H1 (cell line): Measurements from ENCODE around the gene EFEMP1. TPM values are rescaled to one million over a fixed set of nuclear protein-coding genes. Genes with fewer than 3 reads are reported as not detected.

Experiments used
- CTCF ChIA-PET: fragments of 300-600 bp; sonication (Branson Sonifier 250); formaldehyde crosslinking; loops from one replicate; lab custom pipeline; 2021; ENCODE audit not compliant: partially characterized antibody; lab: Charles Lee
- POLR2A ChIA-PET: fragments of 300-600 bp; sonication (Branson Sonifier 250); formaldehyde crosslinking; loops from one replicate; lab custom pipeline; 2021; ENCODE audit warnings: inconsistent platforms; ENCODE audit not compliant: partially characterized antibody; lab: Charles Lee
- DNase-seq, 2 experiments: peaks; one replicate each; pipeline versions ENCODE4 v3.0.0 to v3.0.0-alpha.2; 2010 to 2022; ENCODE audit warnings: low spot score in 2 of 2, low read depth in 1 of 2, mixed read lengths in 1 of 2
- FAIRE-seq: peaks from 2 replicates; lab custom pipeline; 2011; peaks lifted over from hg19 to GRCh38; lab: Jason Lieb, UNC
- H2AFZ ChIP-seq: 2 replicates; pipeline ENCODE4 v1.8.1; 2012; ENCODE audit warnings: low read length, inconsistent platforms
- H2AK5ac ChIP-seq: 2 replicates; pipeline ENCODE4 v1.6.1; 2013; ENCODE audit warnings: low read depth, low read length
- H2BK120ac ChIP-seq: replicated peaks from 2 replicates; pipeline ENCODE3; 2013; ENCODE audit warnings: low read depth, low read length, inconsistent platforms
- H2BK12ac ChIP-seq: 2 replicates; pipeline ENCODE4 v1.6.1; 2013; ENCODE audit warnings: low read depth, low read length
- H2BK15ac ChIP-seq: 2 replicates; pipeline ENCODE4 v1.6.1; 2013; ENCODE audit warnings: low read length
- H2BK20ac ChIP-seq: 2 replicates; pipeline ENCODE4 v1.6.1; 2013; ENCODE audit warnings: low read length
- H2BK5ac ChIP-seq: 2 replicates; pipeline ENCODE4 v1.6.1; 2013; ENCODE audit warnings: low read depth, low read length
- H3K14ac ChIP-seq: 2 replicates; pipeline ENCODE4 v1.6.1; 2013; ENCODE audit warnings: inconsistent platforms; ENCODE audit not compliant: insufficient read length
- H3K18ac ChIP-seq: 2 replicates; pipeline ENCODE4 v1.6.1; 2013; ENCODE audit warnings: low read length; ENCODE audit errors: extremely low read depth
- H3K23ac ChIP-seq: 2 replicates; pipeline ENCODE4 v1.6.1; 2013; ENCODE audit warnings: inconsistent platforms; ENCODE audit not compliant: insufficient read length
- H3K23me2 ChIP-seq: 2 replicates; pipeline ENCODE4 v1.6.1; 2013; ENCODE audit warnings: low read depth, low read length
- H3K27ac ChIP-seq: 2 replicates; pipeline ENCODE4 v1.6.1; 2011; ENCODE audit warnings: low read depth, low read length, inconsistent platforms
- H3K27me3 ChIP-seq, 4 experiments: replicated peaks in 1 of 4; 1 replicate in 1 of 4; 2 replicates in 3 of 4; pipeline versions ENCODE4 v1.6.1 to v1.8.1; 2011 to 2013; ENCODE audit warnings: low read length in 3 of 4, mild to moderate bottlenecking in 3 of 4, inconsistent platforms in 2 of 4, mixed read lengths in 2 of 4, moderate library complexity in 1 of 4; ENCODE audit not compliant: control insufficient read depth in 3 of 4, insufficient read depth in 3 of 4; ENCODE audit errors: extremely low read depth in 1 of 4
- H3K36me3 ChIP-seq, 4 experiments: 2 replicates each; pipeline versions ENCODE4 v1.6.1 to v1.8.1; 2011 to 2013; ENCODE audit warnings: mild to moderate bottlenecking in 4 of 4, low read length in 3 of 4, moderate library complexity in 2 of 4, control low read depth in 1 of 4, inconsistent platforms in 1 of 4; ENCODE audit not compliant: insufficient read depth in 4 of 4, control insufficient read depth in 2 of 4
- H3K4ac ChIP-seq: replicated peaks from 2 replicates; pipeline ENCODE3; 2013; ENCODE audit warnings: low read length, low read depth, mixed read lengths, inconsistent platforms; ENCODE audit not compliant: insufficient read length
- H3K4me1 ChIP-seq, 4 experiments: replicated peaks in 1 of 4; 1 replicate in 1 of 4; 2 replicates in 3 of 4; pipeline versions ENCODE4 v1.6.1 to v1.8.1; 2011 to 2013; ENCODE audit warnings: low read length in 3 of 4, inconsistent platforms in 2 of 4, mixed read lengths in 1 of 4; ENCODE audit not compliant: insufficient read depth in 4 of 4, control insufficient read depth in 3 of 4
- H3K4me2 ChIP-seq, 2 experiments: 2 replicates each; pipeline versions ENCODE4 v1.6.1 to v1.8.1; 2011 to 2013; ENCODE audit warnings: low read depth in 2 of 2, low read length in 2 of 2, control low read depth in 1 of 2, inconsistent platforms in 1 of 2, mild to moderate bottlenecking in 1 of 2; ENCODE audit not compliant: insufficient read depth in 1 of 2
- H3K4me3 ChIP-seq, 4 experiments: fragments of 200-600, 300-600 bp in 1 of 4; sonication (generic), shearing (Covaris generic), sonication (Bioruptor Twin) in 1 of 4; 2 replicates each; pipeline versions ENCODE4 v1.5.1 to v1.8.1; 2011 to 2016; ENCODE audit warnings: low read length in 4 of 4, low read depth in 3 of 4, control low read depth in 2 of 4, inconsistent platforms in 2 of 4, mild to moderate bottlenecking in 2 of 4, mixed read lengths in 1 of 4, moderate library complexity in 1 of 4; ENCODE audit not compliant: insufficient read depth in 2 of 4; ENCODE audit errors: extremely low read depth in 1 of 4
- H3K56ac ChIP-seq: replicated peaks from 2 replicates; pipeline ENCODE3; 2013; ENCODE audit warnings: low read depth, mild to moderate bottlenecking, mixed read lengths, low read length, inconsistent platforms; ENCODE audit not compliant: insufficient read length
- H3K79me1 ChIP-seq: 2 replicates; pipeline ENCODE4 v1.6.1; 2013; ENCODE audit warnings: low read depth, low read length, control low read depth
- H3K79me2 ChIP-seq, 2 experiments: 2 replicates each; pipeline versions ENCODE4 v1.6.1 to v1.8.1; 2012 to 2013; ENCODE audit warnings: low read length in 2 of 2, mild to moderate bottlenecking in 2 of 2, inconsistent platforms in 1 of 2; ENCODE audit not compliant: insufficient read depth in 2 of 2, control insufficient read depth in 1 of 2
- H3K9ac ChIP-seq, 4 experiments: replicated peaks in 1 of 4; 1 replicate in 1 of 4; 2 replicates in 3 of 4; pipeline versions ENCODE4 v1.6.1 to v1.8.1; 2011 to 2013; ENCODE audit warnings: low read depth in 3 of 4, low read length in 3 of 4, control low read depth in 2 of 4, mild to moderate bottlenecking in 2 of 4, moderate library complexity in 2 of 4, inconsistent platforms in 1 of 4; ENCODE audit errors: extremely low read depth in 1 of 4
- H3K9me3 ChIP-seq, 2 experiments: 2 replicates each; pipeline versions ENCODE4 v1.6.1 to v1.8.1; 2012 to 2013; ENCODE audit warnings: mild to moderate bottlenecking in 2 of 2, moderate library complexity in 2 of 2, control low read depth in 1 of 2, inconsistent platforms in 1 of 2, low read depth in 1 of 2, low read length in 1 of 2, mixed read lengths in 1 of 2; ENCODE audit not compliant: insufficient read depth in 2 of 2
- H4K20me1 ChIP-seq, 2 experiments: replicated peaks in 1 of 2; 2 replicates each; pipeline versions ENCODE3 to v1.8.1; 2011 to 2013; ENCODE audit warnings: inconsistent platforms in 2 of 2, low read length in 2 of 2, mild to moderate bottlenecking in 1 of 2; ENCODE audit not compliant: insufficient read depth in 2 of 2, control insufficient read depth in 1 of 2
- H4K5ac ChIP-seq: 2 replicates; pipeline ENCODE4 v1.6.1; 2013; ENCODE audit warnings: low read length, low read depth, mixed read lengths, inconsistent platforms; ENCODE audit not compliant: insufficient read length
- H4K8ac ChIP-seq: 2 replicates; pipeline ENCODE4 v1.8.0; 2013; ENCODE audit warnings: mild to moderate bottlenecking, moderate library complexity, low read length, inconsistent platforms; ENCODE audit not compliant: insufficient read depth; ENCODE audit errors: extremely low read depth
- H4K91ac ChIP-seq: replicated peaks from 2 replicates; pipeline ENCODE3; 2013; ENCODE audit warnings: low read length, mixed read lengths, inconsistent platforms; ENCODE audit not compliant: insufficient read length
- ASH2L ChIP-seq: fragments of 200-600, 300-600 bp; sonication (generic); IDR thresholded peaks from one replicate; pipeline ENCODE4 v1.7.1; 2017; ENCODE audit warnings: low read length
- CHD2 ChIP-seq: IDR thresholded peaks from 2 replicates; pipeline ENCODE4 v1.6.1; 2012; ENCODE audit warnings: low read length, improper control_type of control experiment
- FOSL1 ChIP-seq: IDR thresholded peaks from 2 replicates; pipeline ENCODE4 v1.6.1; 2011; ENCODE audit warnings: mild to moderate bottlenecking, low read depth, low read length, moderate library complexity; ENCODE audit not compliant: insufficient read depth
- HDAC2 ChIP-seq, 2 experiments: fragments of 300-600 bp in 1 of 2; sonication (generic) in 1 of 2; IDR thresholded peaks; 2 replicates each; pipeline ENCODE4 v1.6.1; 2011 to 2012; ENCODE audit warnings: low read depth in 2 of 2, low read length in 2 of 2, mild to moderate bottlenecking in 2 of 2, moderate library complexity in 2 of 2, borderline replicate concordance in 1 of 2, inconsistent platforms in 1 of 2
- NRF1 ChIP-seq: IDR thresholded peaks from 2 replicates; pipeline ENCODE4 v1.6.1; 2011; ENCODE audit warnings: mild to moderate bottlenecking, low read depth, low read length, improper control_type of control experiment
- PHF8 ChIP-seq: fragments of 200-600 bp; sonication (generic); conservative IDR thresholded peaks from 2 replicates; pipeline ENCODE4 v1.7.1; 2012; ENCODE audit warnings: low read depth, mild to moderate bottlenecking, inconsistent platforms, low read length, moderate library complexity
- POU5F1 ChIP-seq: IDR thresholded peaks from 2 replicates; pipeline ENCODE4 v1.6.1; 2011; ENCODE audit warnings: low read depth, mild to moderate bottlenecking, low read length, moderate library complexity
- RBBP5 ChIP-seq: IDR thresholded peaks from 2 replicates; pipeline ENCODE4 v1.7.1; 2012; ENCODE audit warnings: low read depth, mild to moderate bottlenecking, inconsistent platforms, low read length, moderate library complexity, borderline replicate concordance
- TEAD4 ChIP-seq: IDR thresholded peaks from 2 replicates; pipeline ENCODE4 v1.6.1; 2012; ENCODE audit warnings: low read depth, low read length, inconsistent platforms, mixed read lengths
- WGBS, 2 experiments: shearing (Covaris generic) in 1 of 2; methylation state at CpG; one replicate each; pipeline versions ENCODE4 v1.1.6 to v1.1.7; 2013 to 2015; ENCODE audit warnings: low lambda C conversion rate in 2 of 2, mixed read lengths in 2 of 2, inconsistent platforms in 1 of 2, low coverage in 1 of 2, missing lambda C conversion rate in 1 of 2; ENCODE audit not compliant: insufficient replicate concordance in 2 of 2, insufficient coverage in 1 of 2, insufficient read length in 1 of 2; ENCODE audit errors: extremely low coverage in 1 of 2, missing lambda C conversion rate in 1 of 2; 5-methylcytosine and 5-hydroxymethylcytosine counted together
- polyA plus RNA-seq, 7 experiments: library from polyadenylated mRNA; depleted of rRNA in 3 of 7; stranded (reverse) in 5 of 7; unstranded in 2 of 7; fragments of >200 nt in 5 of 7; fragments of 200-250 nt in 2 of 7; gene quantifications; 1 replicate in 5 of 7; 2 replicates in 1 of 7; 4 replicates in 1 of 7; pipeline versions ENCODE4 v1.2.1 to v1.2.3, GENCODE V29; 2011 to 2013; ENCODE audit warnings: missing spikeins in 2 of 7, mixed read lengths in 2 of 7
- total RNA-seq: library from RNA; stranded (reverse); fragmentation: NEBNext Ultra II Directional; extraction: Animal tissue kit (Norgen Biotek cat#: 25700); gene quantifications from 2 replicates; pipeline ENCODE4 v1.2.1, GENCODE V29; 2021
- TF ChIP-seq, protein P1 (sequence below), 3 experiments: IDR thresholded peaks; 1 replicate in 2 of 3; 2 replicates in 1 of 3; pipeline versions ENCODE4 v1.5.1 to v1.6.1; 2011; ENCODE audit warnings: low read length in 3 of 3, mild to moderate bottlenecking in 3 of 3, inconsistent platforms in 2 of 3, low read depth in 1 of 3, moderate library complexity in 1 of 3; ENCODE audit not compliant: insufficient read depth in 1 of 3; ENCODE audit errors: control extremely low read depth in 1 of 3

Gene EFEMP1
- total and polyA plus RNA-seq, 2 of the 8 experiments (the other 6 are each of a cell fraction or from before 2014, with no cell fraction given) = 15.5 to 19.7 TPM

- Histone ChIP-seq H2BK20ac (no peak overlapping the region), H3K9me3 (no peaks in the 10 kb centered on the region; a peak in 1 of 4 replicates), H2AFZ (no peak overlapping the region), H3K23ac (no peak overlapping the region), H4K20me1 (no peaks in the 10 kb centered on the region), H3K79me1 (no peaks in the 10 kb centered on the region), H3K23me2 (no peaks in the 10 kb centered on the region), H2BK12ac (no peak overlapping the region), H4K8ac (no peak overlapping the region), H3K27me3 (no peaks in the 10 kb centered on the region), H4K91ac (no peak overlapping the region), H3K14ac (no peak overlapping the region), H3K27ac (no peak overlapping the region), H2AK5ac (no peak overlapping the region), H3K56ac (no peak overlapping the region), H3K79me2 (no peaks in the 10 kb centered on the region), H3K4me3 (no peak overlapping the region), H2BK5ac (no peak overlapping the region), H4K5ac (no peak overlapping the region), H3K9ac (no peak overlapping the region), H3K18ac (no peak overlapping the region), H3K4ac (no peak overlapping the region), H3K4me1 (no peaks in the 10 kb centered on the region), H2BK15ac (no peak overlapping the region), H2BK120ac (no peak overlapping the region), H3K36me3 (no peaks in the 10 kb centered on the region), H3K4me2 (no peak overlapping the region)
- WGBS, 2 experiments = 83% methylated on average over 1 of the region's 1 CpG; no CpG with 5 or more reads in 1 of the 2 experiments
- FAIRE-seq = no peak
- CTCF ChIA-PET = interaction anchor here (1.6 kb wide), 1 partner anchor 129 kb away, joined by 4 read pairs; no protein-coding TSS in a partner anchor
- no peak for DNase-seq
- POLR2A ChIA-PET = interaction anchor here (1.0 kb wide), 1 partner anchor 13 kb away, joined by 6 read pairs; no protein-coding TSS in a partner anchor
- TF ChIP-seq RBBP5 (no peak), POU5F1 (no peak), NRF1 (no peak), PHF8 (no peak), CHD2 (no peak), FOSL1 (no peak), TEAD4 (no peak), HDAC2 (IDR thresholded peaks at IDR 0.05; ENCODE audit: borderline replicate concordance in 1 of 2, low read depth in 2 of 2, low read length in 2 of 2) (no peak), ASH2L (no peak)
- TF ChIP-seq, protein P1, sequence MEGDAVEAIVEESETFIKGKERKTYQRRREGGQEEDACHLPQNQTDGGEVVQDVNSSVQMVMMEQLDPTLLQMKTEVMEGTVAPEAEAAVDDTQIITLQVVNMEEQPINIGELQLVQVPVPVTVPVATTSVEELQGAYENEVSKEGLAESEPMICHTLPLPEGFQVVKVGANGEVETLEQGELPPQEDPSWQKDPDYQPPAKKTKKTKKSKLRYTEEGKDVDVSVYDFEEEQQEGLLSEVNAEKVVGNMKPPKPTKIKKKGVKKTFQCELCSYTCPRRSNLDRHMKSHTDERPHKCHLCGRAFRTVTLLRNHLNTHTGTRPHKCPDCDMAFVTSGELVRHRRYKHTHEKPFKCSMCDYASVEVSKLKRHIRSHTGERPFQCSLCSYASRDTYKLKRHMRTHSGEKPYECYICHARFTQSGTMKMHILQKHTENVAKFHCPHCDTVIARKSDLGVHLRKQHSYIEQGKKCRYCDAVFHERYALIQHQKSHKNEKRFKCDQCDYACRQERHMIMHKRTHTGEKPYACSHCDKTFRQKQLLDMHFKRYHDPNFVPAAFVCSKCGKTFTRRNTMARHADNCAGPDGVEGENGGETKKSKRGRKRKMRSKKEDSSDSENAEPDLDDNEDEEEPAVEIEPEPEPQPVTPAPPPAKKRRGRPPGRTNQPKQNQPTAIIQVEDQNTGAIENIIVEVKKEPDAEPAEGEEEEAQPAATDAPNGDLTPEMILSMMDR (IDR thresholded peaks at IDR 0.05; ENCODE audit: control extremely low read depth in 1 of 3, insufficient read depth in 1 of 3, low read depth in 1 of 3, low read length in 3 of 3) = no peak
Measured at GRCh38 chr2:55901322-55901721, 22.3 kb downstream of the EFEMP1 start.
